Hepatocyte (in vitro differentiated cells): ENCODE results near the gene RTN4IP1. TPM values are rescaled to one million over a fixed set of nuclear protein-coding genes. Genes with fewer than 3 reads are reported as not detected.
"Not testable (repeated sequence)": the region's sequence is repeated elsewhere in the genome, so short reads cannot be mapped to it uniquely, and the experiment has no call there.

Experiments
- DNase-seq: peaks from one replicate; pipeline ENCODE4 v3.0.0-alpha.2; 2016; ENCODE audit warnings: low spot score
- H2AFZ ChIP-seq: fragments of 200-600 bp; sonication (generic); 2 replicates; pipeline ENCODE4 v1.6.0; 2016; ENCODE audit warnings: antibody characterized with exemption, mild to moderate bottlenecking
- H3K27ac ChIP-seq: fragments of 200-600 bp; sonication (generic); 2 replicates; pipeline ENCODE4 v1.5.1; 2016; ENCODE audit warnings: mild to moderate bottlenecking
- H3K27me3 ChIP-seq: fragments of 200-600 bp; sonication (generic); 2 replicates; pipeline ENCODE4 v1.6.1; 2016
- H3K36me3 ChIP-seq: fragments of 200-600 bp; sonication (generic); replicated peaks from 2 replicates; pipeline ENCODE4 v1.5.1; 2016; ENCODE audit warnings: low read depth; ENCODE audit not compliant: insufficient read depth
- H3K4me1 ChIP-seq: fragments of 200-600 bp; sonication (generic); 2 replicates; pipeline ENCODE4 v1.5.1; 2016; ENCODE audit warnings: mild to moderate bottlenecking, moderate library complexity; ENCODE audit not compliant: insufficient read depth
- H3K4me2 ChIP-seq: fragments of 200-600 bp; sonication (generic); 2 replicates; pipeline ENCODE4 v1.6.0; 2016
- H3K4me3 ChIP-seq: fragments of 200-600 bp; sonication (generic); 2 replicates; pipeline ENCODE4 v1.5.1; 2016; ENCODE audit warnings: mild to moderate bottlenecking
- H3K79me2 ChIP-seq: fragments of 200-600 bp; sonication (generic); 2 replicates; pipeline ENCODE4 v1.6.0; 2017; ENCODE audit warnings: mild to moderate bottlenecking
- H3K9me2 ChIP-seq: fragments of 200-600 bp; sonication (generic); replicated peaks from 2 replicates; pipeline ENCODE4 v1.6.0; 2017; ENCODE audit warnings: mild to moderate bottlenecking; ENCODE audit not compliant: insufficient read depth
- H3K9me3 ChIP-seq: fragments of 200-600 bp; sonication (generic); 2 replicates; pipeline ENCODE4 v1.5.1; 2016; ENCODE audit warnings: low read depth, mild to moderate bottlenecking
- H4K20me1 ChIP-seq: fragments of 200-600 bp; sonication (generic); 2 replicates; pipeline ENCODE4 v1.6.0; 2016; ENCODE audit warnings: mild to moderate bottlenecking; ENCODE audit not compliant: insufficient read depth, poor library complexity, severe bottlenecking
- CTCF ChIP-seq: fragments of 200-600 bp; sonication (generic); IDR thresholded peaks from 2 replicates; pipeline ENCODE4 v1.5.1; 2016; ENCODE audit warnings: antibody characterized with exemption, mild to moderate bottlenecking; ENCODE audit not compliant: poor library complexity
- EZH2 ChIP-seq: fragments of 200-600 bp; sonication (generic); IDR thresholded peaks from 2 replicates; pipeline ENCODE4 v1.6.1; 2016; ENCODE audit warnings: antibody characterized with exemption, mild to moderate bottlenecking, borderline replicate concordance
- EZH2phosphoT487 ChIP-seq: fragments of 200-600 bp; sonication (generic); IDR thresholded peaks from one replicate; pipeline ENCODE4 v1.6.1; 2018; ENCODE audit warnings: antibody characterized with exemption, mild to moderate bottlenecking, low read depth, moderate library complexity; ENCODE audit not compliant: unreplicated experiment, severe bottlenecking
- WGBS: methylation state at CpG from one replicate; pipeline ENCODE4 v1.1.6; 2016; ENCODE audit warnings: low lambda C conversion rate; ENCODE audit errors: missing lambda C conversion rate; 5-methylcytosine and 5-hydroxymethylcytosine counted together
- polyA plus RNA-seq: library from polyadenylated mRNA; unstranded; fragments of >200 nt; fragmentation: Nextera tagmentation; extraction: Ambion mirVana; gene quantifications from 2 replicates; pipeline ENCODE4 v1.2.1, GENCODE V29; 2016
- total RNA-seq: library from RNA; depleted of rRNA; stranded (reverse); fragments of >200 nt; gene quantifications from 2 replicates; pipeline ENCODE4 v1.2.3, GENCODE V29; 2014

The RTN4IP1 gene
- total and polyA plus RNA-seq, 2 experiments from 2014 or later: 4.9 to 6.2 TPM

- no peaks in the 10 kb centered on the region for H4K20me1 ChIP-seq
- peaks cover 1% of the 10 kb centered on the region for H3K4me1 ChIP-seq
- H3K4me2 ChIP-seq: no peak overlapping the region
- no peak overlapping the region for H3K27ac ChIP-seq
- no peak overlapping the region for H2AFZ ChIP-seq
- TF ChIP-seq EZH2phosphoT487 (no peak), EZH2 (no peak), CTCF (no peak)
- no peaks in the 10 kb centered on the region for H3K27me3 ChIP-seq
- H3K79me2 ChIP-seq: no peaks in the 10 kb centered on the region
- no peaks in the 10 kb centered on the region for H3K9me3 ChIP-seq
- WGBS: 98% methylated on average over 5 of the region's 5 CpGs
- no peaks in the 10 kb centered on the region for H3K9me2 ChIP-seq
- no peak overlapping the region for H3K4me3 ChIP-seq
- H3K36me3 ChIP-seq: no peaks in the 10 kb centered on the region
- no peak for DNase-seq
Observed at GRCh38 chr6:106553440-106553839, 75.9 kb downstream of the RTN4IP1 start.

- no peak overlapping the region for H2AFZ ChIP-seq
Observed at GRCh38 chr6:106551155-106551554, 78.1 kb downstream of the RTN4IP1 start.

DNA sequence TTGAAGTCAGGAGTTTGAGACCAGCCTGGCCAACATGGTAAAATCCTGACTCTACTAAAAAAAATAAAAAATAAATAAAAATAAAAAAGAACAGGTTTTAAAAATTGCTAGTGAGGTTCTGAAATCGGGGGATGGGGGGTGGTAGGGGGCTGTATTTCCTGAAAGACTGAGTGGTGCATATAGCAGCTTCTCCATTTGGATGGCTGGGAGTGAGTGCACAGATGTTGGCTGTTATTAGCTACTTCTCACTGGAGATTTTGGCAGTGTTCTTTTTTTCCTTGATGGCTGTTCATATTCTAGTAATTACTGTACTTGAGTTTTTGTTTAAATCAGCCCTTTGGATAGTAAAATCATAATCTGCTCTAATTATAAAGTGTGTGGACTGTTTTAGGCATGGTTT is 79.8 kb downstream of the RTN4IP1 start:
- no peaks in the 10 kb centered on the region for H3K36me3 ChIP-seq
- no peaks in the 10 kb centered on the region for H3K9me2 ChIP-seq
- H3K4me1 ChIP-seq: peaks cover 11% of the 10 kb centered on the region
- H2AFZ ChIP-seq: no peak overlapping the region
- no peaks in the 10 kb centered on the region for H3K79me2 ChIP-seq
- no peak overlapping the region for H3K27ac ChIP-seq
- H3K4me2 ChIP-seq: no peak overlapping the region
- H3K4me3 ChIP-seq: no peak overlapping the region
- WGBS: 90% methylated on average over 1 of the region's 1 CpG
- H3K9me3 ChIP-seq: no peaks in the 10 kb centered on the region
- TF ChIP-seq EZH2 (no peak), CTCF (no peak), EZH2phosphoT487 (no peak)
- no peak for DNase-seq
- no peaks in the 10 kb centered on the region for H4K20me1 ChIP-seq
- no peaks in the 10 kb centered on the region for H3K27me3 ChIP-seq

More at GRCh38 chr6:106551155-106551554, 78.1 kb downstream of the RTN4IP1 start:
- Histone ChIP-seq H3K36me3 (no peaks in the 10 kb centered on the region), H3K4me3 (no peak overlapping the region), H3K27me3 (no peaks in the 10 kb centered on the region), H3K79me2 (no peaks in the 10 kb centered on the region), H3K9me3 (no peaks in the 10 kb centered on the region), H3K4me2 (no peak overlapping the region), H3K27ac (no peak overlapping the region), H3K4me1 (peaks cover 11% of the 10 kb centered on the region), H4K20me1 (no peaks in the 10 kb centered on the region), H3K9me2 (no peaks in the 10 kb centered on the region)
- no peak for TF ChIP-seq EZH2
- TF ChIP-seq CTCF: no peak
- no peak for TF ChIP-seq EZH2phosphoT487
- WGBS: 99% methylated on average over 3 of the region's 3 CpGs
- DNase-seq: no peak

- H3K4me2 ChIP-seq, H3K36me3 ChIP-seq, H3K27me3 ChIP-seq, H4K20me1 ChIP-seq, H3K79me2 ChIP-seq, H3K9me3 ChIP-seq, H3K27ac ChIP-seq, DNase-seq, H3K9me2 ChIP-seq, H2AFZ ChIP-seq, H3K4me3 ChIP-seq: not testable (repeated sequence)
- H3K4me1 ChIP-seq: peaks cover 11% of the 10 kb centered on the region
- WGBS: 96% methylated on average over 5 of the region's 6 CpGs
Observed at GRCh38 chr6:106548926-106549455, 80.3 kb downstream of the RTN4IP1 start.
